HEK293T (cell line): ENCODE measurements around the gene SULT1A3.

Source experiments
- FOXK2 ChIP-seq: fragments of 450-650 bp; IDR thresholded peaks from 2 replicates; pipeline ENCODE4 v1.6.1; 2016; ENCODE audit warnings: mild to moderate bottlenecking
- NFRKB ChIP-seq: fragments of 450-650 bp; IDR thresholded peaks from 2 replicates; pipeline ENCODE4 v1.6.1; 2016; ENCODE audit warnings: mild to moderate bottlenecking, moderate library complexity

DNA sequence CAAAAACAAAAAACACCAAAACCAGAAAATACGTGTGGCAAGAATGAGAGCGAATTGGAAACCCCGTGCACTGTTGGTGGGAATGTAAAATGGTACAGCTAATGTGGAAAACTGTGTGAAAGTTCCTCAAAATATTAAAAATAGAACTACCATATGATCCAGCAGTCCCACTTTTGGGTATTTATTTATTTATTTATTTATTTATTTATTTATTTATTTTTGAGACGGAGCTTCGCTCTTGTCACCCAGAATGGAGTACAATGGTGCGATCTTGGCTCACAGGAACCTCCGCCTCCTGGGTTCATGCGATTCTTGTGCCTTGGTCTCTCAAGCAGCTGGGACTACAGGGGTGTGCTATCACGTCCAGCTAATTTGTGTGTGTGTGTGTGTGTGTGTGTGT lies 46.5 kb upstream of the SULT1A3 start:
- TF ChIP-seq FOXK2: no peak
- TF ChIP-seq NFRKB: no peak
